Left kidney (tissue), 2 donors: ENCODE measurements around the gene SMARCA2. TPM values are rescaled to one million over a fixed set of nuclear protein-coding genes. Genes with fewer than 3 reads are reported as not detected.

Source experiments
- DNase-seq: peaks from one replicate; pipeline ENCODE4 v3.0.0-alpha.2; 2013
- polyA plus RNA-seq: library from polyadenylated mRNA; unstranded; fragments of 120-200 nt; gene quantifications from one replicate; pipeline ENCODE4 v1.2.1, GENCODE V29; 2013; ENCODE audit not compliant: insufficient read length

Gene SMARCA2
- polyA plus RNA-seq, 1 donor = 137 TPM

DNA sequence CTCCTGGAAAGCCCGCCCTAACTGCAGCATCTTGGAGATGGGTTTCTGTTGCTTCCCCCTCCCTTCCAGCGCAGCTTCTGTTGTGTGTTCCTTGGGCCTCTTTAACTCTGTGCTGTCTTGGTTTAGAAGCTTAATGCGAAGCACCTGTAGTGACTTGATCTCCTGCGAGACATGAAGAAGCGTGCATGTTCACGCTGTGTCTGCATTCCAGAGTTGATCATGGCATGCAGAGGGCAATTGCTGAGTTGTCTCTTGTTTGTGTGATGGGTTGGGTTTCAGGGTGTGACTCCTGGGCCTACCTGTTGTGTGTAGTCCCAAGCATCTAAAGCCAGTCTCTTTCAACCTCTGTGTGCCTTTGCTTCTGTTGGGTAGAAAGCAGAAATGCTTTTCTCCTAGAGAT, 155.6 kb downstream of the SMARCA2 start:
- DNase-seq = no peak

DNA sequence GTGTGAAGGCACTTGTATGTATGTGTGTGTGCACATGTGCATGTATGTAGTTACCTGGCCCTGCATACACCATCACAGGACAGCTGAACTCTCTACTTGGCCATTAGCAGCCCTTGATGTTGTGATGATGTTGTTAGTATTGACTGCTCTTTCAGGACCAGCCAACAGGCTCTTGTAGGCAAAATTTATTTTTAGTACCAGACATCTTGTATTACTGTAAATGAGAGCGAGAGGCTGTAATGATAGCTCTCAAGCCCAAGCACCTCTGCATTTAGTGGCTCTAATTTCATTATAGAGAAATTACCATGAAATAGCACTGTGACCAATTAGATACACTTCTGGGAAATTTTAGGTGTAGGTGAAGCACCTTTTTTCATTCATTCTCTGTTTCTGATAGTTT, 158.0 kb downstream of the SMARCA2 start:
- DNase-seq = no peak

DNA sequence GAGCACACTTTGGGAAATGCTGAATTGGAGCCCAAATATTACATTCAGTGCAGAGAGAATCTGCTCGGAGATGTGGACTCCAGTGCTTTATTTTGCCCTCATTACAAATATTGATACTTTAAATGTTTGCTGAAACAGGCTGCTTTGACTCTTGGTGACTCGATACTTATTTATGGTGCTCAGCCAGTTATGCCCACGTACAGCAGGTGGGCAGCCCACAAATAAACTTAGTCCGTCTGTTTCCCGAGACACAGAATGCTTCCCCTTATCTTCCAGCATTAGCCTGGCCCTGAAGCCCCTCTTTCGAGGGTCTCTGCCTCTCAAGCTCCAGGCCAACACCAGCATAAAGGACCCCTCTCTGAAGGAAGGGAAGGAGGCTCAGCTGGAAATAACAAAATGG, 158.7 kb downstream of the SMARCA2 start:
- no peak for DNase-seq

DNA sequence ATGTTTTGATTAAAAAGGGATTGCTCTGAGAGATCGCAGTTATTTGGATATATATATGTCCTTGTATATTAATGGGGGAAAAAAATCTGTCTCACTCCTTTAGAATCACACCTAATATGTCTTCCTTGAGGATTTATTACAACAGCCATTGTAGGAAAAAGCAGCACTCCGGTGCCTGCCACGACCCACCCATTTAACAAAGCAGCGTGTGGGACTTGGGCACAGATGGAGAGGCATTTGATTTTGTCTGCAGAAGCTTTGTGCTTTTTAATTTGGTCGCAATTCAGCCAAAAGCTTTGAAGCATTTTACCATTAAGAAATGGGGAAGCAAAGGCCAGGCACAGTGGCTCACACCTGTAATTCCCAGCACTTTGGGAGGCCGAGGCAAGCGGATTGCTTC, 159.2 kb downstream of the SMARCA2 start:
- no peak for DNase-seq

DNA sequence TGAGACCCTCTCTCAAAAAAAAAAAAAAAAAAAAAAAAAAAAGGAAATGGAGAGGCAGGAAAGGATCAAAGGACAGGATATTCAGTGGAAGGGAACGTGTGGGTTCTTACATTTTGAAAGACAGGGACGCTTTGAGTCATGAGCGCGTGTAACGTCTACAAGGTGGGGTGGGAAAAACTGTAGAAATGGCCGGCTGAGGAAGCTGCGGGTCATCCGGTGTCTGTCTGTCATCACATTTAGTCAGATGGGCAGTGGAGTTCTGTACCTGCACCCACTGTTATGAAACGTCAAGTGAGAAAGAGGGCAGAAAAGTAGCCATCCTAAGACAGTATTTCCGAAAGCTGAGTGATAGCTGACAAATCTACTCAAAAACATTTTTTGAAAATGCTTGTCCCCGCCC, 159.8 kb downstream of the SMARCA2 start:
- no peak for DNase-seq

DNA sequence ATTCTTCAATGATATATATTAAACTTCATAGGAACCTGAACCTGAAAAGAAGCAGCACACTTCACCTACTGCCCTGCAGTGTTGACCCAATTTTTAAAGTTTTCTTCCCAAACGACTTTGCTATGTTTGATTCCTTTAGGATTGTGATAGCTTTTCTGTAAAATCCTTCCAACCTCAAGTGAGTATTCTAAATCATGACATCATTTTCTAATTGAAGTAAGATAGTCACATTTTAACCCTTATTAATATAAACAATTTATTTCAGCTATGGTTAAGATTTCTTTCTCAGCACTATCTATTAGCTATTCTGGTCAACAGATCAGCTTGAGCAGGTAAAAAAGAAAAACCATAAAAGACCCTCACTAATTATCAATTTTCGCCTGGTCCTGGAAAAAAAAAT, 162.0 kb downstream of the SMARCA2 start:
- no peak for DNase-seq

DNA sequence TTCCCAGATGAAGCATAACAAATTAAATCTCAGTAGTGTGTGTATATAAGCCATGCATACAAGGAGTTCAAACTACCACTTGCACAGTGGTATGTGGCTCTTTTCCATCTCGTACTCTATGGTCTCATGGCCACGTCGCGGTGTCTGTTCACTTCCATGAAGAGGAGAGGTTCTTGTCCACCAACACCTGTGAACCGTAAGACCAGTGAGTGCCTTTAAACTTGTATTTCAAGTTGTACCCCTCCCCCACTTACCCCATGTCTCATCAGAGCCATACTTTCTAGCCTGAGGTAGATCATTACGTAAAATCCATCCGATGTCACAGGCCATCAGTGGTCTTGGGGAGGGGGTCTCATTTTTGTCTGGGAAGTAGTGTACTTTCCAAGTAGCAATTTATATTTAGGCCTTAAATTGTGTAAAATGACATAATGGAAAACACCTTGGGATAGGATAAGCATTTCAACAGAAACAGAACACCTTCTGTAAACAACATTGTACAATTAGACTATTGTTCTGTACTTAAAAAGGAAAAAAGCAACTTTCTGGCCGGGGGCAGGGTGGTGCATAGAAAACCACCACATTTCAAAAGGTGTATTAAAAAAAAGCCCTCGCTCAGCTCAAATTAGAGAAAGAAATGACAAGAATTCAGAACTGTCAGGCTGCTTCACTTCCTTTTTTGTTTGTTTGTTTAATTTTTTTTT, 163.0 kb downstream of the SMARCA2 start:
- no peak for DNase-seq

DNA sequence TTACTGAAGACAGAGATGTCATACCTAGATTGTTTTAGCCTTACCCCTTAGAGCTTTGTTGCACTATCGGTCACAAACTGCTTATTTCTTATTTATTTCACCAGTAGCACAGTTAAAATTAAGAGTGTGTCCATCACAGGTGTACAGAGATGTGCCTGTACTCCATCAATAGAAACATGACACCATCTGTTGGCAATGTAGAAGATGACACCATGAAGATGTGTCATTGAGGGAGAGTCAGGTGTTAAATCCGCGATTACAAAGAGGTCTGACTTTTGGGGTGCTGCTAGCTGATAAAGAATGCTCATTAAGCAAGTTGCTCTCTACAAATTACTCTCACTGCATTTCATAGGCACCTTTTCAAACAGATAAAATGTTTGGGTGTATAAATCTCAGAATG, 164.4 kb downstream of the SMARCA2 start:
- no peak for DNase-seq

DNA sequence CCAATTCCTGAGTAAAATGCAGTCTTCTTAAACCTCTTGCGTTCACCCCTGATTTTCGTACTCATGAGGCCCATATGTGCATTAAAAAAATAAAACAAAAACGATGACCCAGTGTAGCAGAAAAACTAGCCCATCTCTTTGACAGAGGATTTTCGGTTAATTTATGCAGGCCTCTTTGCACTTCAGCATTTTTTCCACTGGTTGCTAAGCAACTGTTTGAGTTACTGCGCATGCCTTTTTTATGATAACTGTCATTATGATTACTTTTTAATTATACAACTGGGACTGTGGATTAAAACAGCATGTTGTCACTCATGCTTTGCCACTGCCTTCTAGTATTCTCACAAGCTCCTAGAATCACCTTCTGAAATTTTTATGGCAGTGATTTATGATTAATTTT, 165.0 kb downstream of the SMARCA2 start:
- DNase-seq = no peak

DNA sequence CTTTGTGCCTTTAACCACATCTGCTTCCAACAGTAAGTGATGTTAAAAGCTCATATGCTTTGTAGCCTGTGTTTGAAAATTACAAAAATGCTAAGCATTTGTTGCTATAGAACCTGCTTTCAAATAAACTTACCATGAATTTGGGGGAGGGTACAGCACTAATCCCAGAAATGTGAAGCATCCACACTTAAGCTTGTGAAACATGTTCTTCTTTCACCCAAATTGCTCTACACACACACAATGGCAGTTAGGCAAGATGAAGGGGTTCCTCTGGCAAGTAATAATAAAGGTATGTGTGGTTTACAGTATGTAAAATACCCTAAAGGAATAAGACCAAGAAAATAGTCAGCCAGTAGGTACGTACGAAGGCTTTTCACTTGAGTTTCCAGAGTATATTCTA, 165.6 kb downstream of the SMARCA2 start:
- DNase-seq = no peak

DNA sequence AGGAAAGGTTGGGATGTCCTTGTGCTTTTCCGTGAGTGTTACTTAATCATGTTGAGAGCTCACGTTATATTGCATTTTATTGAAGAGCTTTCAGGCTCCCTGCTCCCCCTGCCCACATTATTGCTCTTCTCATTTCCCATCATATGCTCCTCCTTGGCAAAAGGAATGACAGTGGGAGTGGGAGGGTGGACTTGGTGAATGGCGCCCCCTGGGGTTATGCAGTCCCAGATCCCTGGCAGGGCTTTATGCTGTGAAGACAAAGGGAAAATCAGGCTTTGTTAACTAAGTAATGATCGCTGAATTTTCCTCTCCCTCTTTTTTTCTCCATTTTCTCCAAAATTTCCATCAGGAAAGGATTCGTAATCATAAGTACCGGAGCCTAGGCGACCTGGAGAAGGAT, 166.6 kb downstream of the SMARCA2 start:
- no peak for DNase-seq

DNA sequence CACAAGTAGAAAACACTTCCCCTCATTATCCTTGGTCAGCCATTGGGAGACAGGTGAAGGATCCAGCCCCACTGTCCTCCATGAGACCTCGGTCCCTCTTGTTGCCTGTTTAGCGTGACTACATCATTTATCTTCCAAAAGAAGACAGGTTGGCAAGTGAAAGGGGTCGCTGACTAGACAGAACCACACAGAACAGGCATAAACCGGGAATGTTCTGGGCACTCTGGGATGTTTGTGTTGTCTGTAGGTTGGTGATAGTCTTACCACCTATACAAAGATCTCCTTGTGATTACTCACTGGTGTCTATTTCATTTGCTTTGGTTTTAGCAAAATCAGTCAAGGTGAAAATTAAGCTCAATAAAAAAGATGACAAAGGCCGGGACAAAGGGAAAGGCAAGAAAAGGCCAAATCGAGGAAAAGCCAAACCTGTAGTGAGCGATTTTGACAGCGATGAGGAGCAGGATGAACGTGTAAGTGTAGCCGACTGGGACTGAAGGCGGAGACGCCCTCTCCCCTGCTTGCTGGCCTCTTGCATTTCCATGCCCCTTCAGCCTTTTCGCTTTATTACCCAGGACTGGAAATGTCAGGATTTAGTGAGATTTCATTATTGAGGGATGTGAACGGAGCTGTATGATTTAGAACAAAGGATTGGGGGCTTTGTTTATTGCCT, 175.9 kb downstream of the SMARCA2 start:
- no peak for DNase-seq

DNA sequence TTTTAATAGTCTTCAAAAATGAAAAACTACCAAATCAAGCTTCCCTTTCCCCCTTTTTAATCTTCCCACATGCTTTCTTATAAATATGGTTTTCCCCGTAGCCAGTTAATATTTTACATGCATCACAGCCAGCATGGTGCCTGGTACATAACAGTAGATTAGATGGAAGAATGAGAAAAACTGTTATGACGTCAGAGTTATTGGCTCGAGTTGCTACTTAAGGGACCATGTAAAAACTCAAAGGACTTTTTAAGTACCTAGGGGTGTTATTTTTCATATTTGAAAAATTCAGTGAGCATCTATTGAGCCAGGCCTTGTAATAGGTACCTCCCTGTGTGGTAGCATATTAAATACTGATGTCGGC, 176.4 kb downstream of the SMARCA2 start:
- DNase-seq = no peak

DNA sequence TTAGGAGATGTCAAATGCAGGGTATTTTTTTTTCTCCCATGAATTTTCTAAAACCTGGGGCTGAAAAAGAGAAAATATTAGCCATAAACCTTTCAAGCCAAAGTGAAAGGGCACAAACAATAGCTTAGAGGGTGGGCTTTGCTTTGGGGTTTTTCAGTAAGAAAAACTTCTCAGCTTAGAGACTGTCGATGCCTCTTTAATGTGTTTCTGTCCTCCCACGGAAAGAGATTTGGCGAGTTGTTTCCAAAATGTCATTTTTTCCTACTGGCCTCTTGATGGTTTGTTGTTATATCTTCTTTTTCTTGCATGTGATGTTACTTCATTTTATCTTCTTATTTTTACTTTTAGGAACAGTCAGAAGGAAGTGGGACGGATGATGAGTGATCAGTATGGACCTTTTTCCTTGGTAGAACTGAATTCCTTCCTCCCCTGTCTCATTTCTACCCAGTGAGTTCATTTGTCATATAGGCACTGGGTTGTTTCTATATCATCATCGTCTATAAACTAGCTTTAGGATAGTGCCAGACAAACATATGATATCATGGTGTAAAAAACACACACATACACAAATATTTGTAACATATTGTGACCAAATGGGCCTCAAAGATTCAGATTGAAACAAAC, 177.3 kb downstream of the SMARCA2 start:
- no peak for DNase-seq

DNA sequence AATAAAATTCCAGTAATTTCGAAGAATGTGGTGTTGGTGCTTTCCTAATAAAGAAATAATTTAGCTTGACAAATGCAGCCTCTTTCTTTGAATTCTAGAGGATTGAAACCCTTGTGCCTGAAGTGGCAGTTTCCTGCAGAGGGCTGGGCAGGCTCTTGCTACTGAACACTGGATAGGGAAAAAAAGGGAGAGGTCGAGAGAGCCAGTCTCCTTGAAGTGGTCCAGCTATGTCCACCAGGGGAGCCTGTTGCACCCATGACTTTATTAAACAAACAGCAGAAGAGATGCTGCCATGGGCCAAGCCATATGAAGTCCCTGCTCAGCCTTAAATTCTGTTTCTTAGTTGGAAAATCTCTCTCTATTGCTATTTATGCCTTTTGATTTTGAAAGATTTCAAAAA, 178.4 kb downstream of the SMARCA2 start:
- DNase-seq = no peak

DNA sequence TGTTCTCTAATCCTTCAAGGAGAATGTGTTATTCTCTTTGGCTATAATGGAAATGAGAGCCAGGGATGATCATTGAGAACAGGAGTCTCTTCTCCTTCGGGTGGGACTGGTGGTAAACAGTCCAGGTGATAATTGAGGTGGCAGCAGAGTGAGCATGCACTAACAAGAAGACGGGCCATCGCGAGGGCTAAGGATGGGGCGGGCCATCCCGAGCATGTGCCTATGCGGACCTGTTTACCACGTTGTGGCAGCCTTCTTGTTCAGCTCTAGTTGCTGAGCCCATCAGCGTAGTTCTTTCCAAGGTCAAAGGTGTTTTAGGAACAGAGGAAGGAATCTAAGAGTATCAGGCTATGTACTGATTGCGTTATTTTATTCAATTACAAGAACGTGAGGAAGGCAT, 180.1 kb downstream of the SMARCA2 start:
- DNase-seq = no peak

DNA sequence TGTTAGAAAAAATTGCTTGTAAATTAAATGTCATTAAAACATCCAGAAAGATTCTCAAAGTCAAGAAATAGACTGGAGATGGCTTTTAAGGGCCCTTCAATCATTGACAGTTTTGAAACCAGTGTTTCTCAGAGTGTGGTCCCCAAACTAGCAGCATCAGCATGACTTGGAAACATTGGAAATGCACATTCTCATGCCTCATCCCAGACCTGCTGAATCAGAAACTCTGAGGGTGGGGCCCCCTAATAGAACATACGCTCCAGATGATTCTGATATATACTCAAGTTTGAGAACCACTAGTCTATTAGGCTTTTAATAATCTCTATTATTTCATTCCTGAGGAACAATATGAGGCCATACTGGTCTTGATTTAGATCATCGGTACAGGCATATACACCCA, 181.6 kb downstream of the SMARCA2 start:
- DNase-seq = no peak

DNA sequence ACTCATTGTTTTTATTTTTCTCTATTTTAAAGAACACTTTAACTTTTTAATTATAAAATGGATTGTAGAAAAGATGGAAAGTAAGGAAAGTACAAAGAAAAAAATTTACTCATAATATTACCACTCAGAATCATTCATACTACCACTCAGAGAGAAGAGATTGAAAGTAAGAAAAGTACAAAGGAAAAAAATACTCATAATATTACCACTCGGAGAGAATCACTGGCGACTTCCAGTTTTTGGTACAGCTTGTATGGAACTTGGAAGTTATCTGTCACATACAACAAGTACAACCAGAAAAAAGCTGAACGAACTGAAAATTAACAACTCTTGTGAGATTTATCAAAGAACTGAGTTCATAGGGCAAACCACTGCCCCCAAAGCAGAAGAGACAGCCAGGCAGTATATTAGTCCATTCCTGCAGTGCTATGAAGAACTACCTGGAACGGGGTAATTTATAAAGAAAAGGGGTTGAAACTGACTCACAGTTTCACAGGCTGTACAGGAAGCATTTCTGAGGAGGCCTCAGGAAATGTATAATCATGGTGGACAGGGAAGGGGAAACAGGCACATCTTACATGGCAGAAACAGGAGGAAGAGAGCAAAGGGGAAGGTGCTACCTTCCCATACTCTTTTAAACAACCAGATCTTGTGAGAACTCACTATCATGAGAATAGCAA, 183.9 kb downstream of the SMARCA2 start:
- no peak for DNase-seq

DNA sequence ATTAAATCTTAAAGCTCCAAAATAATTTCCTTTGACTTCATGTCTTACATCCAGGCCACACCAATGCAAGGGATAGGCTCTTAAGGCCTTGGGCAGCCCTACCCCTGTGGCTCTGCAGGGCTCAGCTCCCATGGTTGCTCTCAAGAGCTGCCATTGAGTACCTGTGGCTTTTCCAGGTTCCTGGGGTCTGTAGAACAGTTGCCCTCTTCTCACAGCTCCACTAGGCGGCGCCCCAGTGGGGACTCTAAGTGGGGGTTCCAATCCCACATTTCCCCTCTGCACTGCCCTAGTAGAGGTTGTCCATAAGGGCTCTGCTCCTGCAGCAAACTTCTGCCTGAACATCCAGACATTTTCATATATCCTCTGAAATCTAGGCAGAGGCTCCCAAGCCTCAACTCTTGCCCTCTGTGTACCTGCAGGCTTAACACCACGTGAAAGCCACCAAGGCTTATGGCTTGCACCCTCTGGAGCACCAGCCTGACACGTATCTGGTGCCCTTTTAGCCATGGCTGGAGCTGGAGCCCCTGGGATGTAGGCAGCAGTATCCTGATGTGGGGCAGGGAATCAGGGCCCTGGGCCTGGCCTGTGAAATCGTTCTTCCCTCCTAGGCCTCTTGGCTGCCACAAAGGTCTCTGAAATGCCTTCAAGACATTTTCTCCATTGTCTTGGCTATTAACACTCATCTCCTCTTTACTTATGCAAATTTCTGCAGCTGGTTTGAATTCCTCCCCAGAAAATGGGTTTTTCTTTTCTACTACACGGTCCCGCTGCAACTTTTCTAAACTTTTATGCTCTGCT, 185.1 kb downstream of the SMARCA2 start:
- DNase-seq = no peak

DNA sequence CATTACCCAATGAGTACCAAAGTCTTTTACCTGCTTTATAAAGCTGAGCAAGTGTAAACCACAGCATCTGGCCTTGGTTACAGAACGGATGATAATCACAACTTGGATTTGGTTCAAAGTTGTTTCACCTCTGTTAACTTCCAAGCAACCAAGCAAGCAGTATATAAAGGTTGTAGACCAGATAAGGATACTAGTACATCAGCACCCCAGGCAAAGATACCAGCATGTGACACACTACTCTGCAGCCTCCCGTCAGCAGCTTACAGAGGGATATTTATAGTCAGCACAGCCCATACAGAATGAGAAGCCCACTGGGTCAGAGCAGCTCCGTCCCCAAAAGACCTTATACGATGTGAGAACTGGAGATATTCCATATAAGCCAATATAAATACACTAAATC, 193.3 kb downstream of the SMARCA2 start:
- DNase-seq = no peak

DNA sequence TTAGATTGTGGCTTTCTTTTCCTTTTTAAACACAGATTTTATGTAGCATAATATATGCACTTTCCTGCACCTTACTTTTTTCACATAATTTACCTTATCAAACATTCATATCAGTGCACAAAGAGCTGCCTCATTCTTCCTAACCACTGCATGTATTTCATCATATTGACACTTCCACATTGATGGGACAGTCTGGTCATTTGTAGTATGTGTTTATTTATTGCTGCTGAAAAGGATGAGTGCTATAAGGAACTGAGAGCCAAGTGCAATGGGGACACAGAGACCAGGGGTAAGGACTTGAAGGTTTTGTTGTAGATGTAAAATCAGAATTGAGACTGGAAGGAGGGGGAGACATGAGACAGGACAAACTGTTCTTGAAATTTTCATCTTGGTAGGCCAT, 193.8 kb downstream of the SMARCA2 start:
- no peak for DNase-seq

DNA sequence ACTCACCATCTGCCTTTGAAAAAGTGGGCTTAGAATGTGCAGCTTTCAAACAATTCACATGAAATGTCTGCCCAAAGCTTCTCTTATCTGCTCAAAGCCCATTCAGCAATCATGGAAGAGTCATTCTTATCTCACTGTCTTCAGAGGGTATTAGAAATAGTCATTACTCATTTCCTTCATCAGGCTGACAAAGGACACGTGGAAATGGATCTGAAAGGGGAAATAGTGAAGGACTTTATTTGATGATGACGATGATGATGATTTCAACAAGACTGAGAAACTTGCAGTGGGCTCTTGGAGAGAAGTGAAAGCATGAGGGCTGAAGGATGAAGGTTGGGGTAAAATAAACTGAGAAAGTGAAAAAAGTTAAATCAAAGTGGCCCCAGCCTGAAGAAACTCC, 194.3 kb downstream of the SMARCA2 start:
- no peak for DNase-seq
